GM23338 (cell line): Measurements from ENCODE around the gene P2RY6. TPM values are rescaled to one million over a fixed set of nuclear protein-coding genes. Genes with fewer than 3 reads are reported as not detected.

Experiments used
- ATAC-seq: fragments of 200-7000 bp; cut with Tn5 transposase; 3 replicates; pipeline ENCODE4 v1.9.1; 2020
- DNase-seq: peaks from one replicate; pipeline ENCODE4 v3.0.0-alpha.2; 2015; ENCODE audit warnings: low spot score
- H2AFZ ChIP-seq: fragments of 200-600 bp; sonication (generic); 2 replicates; pipeline ENCODE4 v1.8.0; 2016; ENCODE audit warnings: antibody characterized with exemption, mild to moderate bottlenecking, moderate library complexity
- H3F3A ChIP-seq: fragments of 200-600 bp; sonication (generic); replicated peaks from 2 replicates; pipeline ENCODE4 v1.8.0; 2017; ENCODE audit warnings: antibody characterized with exemption, mixed run types, low read depth
- H3K27ac ChIP-seq: fragments of 200-600 bp; sonication (generic); 2 replicates; pipeline ENCODE4 v1.6.1; 2016; ENCODE audit warnings: low read depth
- H3K27me3 ChIP-seq: fragments of 200-600 bp; sonication (generic); 2 replicates; pipeline ENCODE4 v1.8.0; 2016; ENCODE audit warnings: mild to moderate bottlenecking, mixed run types, moderate library complexity; ENCODE audit not compliant: insufficient read depth
- H3K36me3 ChIP-seq: fragments of 200-600 bp; sonication (generic); 2 replicates; pipeline ENCODE4 v1.8.0; 2016; ENCODE audit warnings: mild to moderate bottlenecking; ENCODE audit not compliant: insufficient read depth
- H3K4me1 ChIP-seq: fragments of 200-600 bp; sonication (generic); 2 replicates; pipeline ENCODE4 v1.8.0; 2016; ENCODE audit warnings: mild to moderate bottlenecking, moderate library complexity; ENCODE audit not compliant: insufficient read depth
- H3K4me2 ChIP-seq: fragments of 200-600 bp; sonication (generic); 2 replicates; pipeline ENCODE4 v1.7.1; 2017; ENCODE audit warnings: mixed run types
- H3K4me3 ChIP-seq: fragments of 200-600 bp; sonication (generic); 2 replicates; pipeline ENCODE4 v1.6.1; 2016; ENCODE audit warnings: mixed run types
- H3K79me2 ChIP-seq: fragments of 200-600 bp; sonication (generic); replicated peaks from 2 replicates; pipeline ENCODE4 v1.8.0; 2017; ENCODE audit warnings: mild to moderate bottlenecking; ENCODE audit not compliant: insufficient read depth
- H3K9me2 ChIP-seq: fragments of 200-600 bp; sonication (generic); 2 replicates; pipeline ENCODE4 v1.8.0; 2017; ENCODE audit not compliant: insufficient read depth
- H4K20me1 ChIP-seq: fragments of 200-600 bp; sonication (generic); replicated peaks from 2 replicates; pipeline ENCODE4 v1.8.0; 2017; ENCODE audit warnings: mild to moderate bottlenecking; ENCODE audit not compliant: insufficient read depth
- H3K27ac Mint-ChIP-seq: 2 replicates; pipeline ENCODE4 v1.8.0; 2020; ENCODE audit warnings: inconsistent platforms, mild to moderate bottlenecking, moderate library complexity, mixed read lengths
- H3K27me3 Mint-ChIP-seq: 3 replicates; pipeline ENCODE4 v1.8.0; 2022; ENCODE audit warnings: low read depth, mild to moderate bottlenecking, moderate library complexity, mixed read lengths, inconsistent platforms; ENCODE audit not compliant: insufficient read depth, poor library complexity
- H3K36me3 Mint-ChIP-seq: 3 replicates; pipeline ENCODE4 v1.8.0; 2021; ENCODE audit warnings: low read depth, mild to moderate bottlenecking, inconsistent platforms, moderate library complexity, mixed read lengths
- H3K4me1 Mint-ChIP-seq: 3 replicates; pipeline ENCODE4 v1.8.0; 2020; ENCODE audit warnings: mild to moderate bottlenecking, inconsistent platforms, mixed read lengths
- H3K4me3 Mint-ChIP-seq: 3 replicates; pipeline ENCODE4 v1.8.0; 2021; ENCODE audit warnings: moderate library complexity, mild to moderate bottlenecking, inconsistent platforms, mixed read lengths
- H3K9me3 Mint-ChIP-seq: 3 replicates; pipeline ENCODE4 v1.8.0; 2020; ENCODE audit warnings: moderate library complexity, mild to moderate bottlenecking, inconsistent platforms, mixed read lengths
- CTCF ChIP-seq, 2 experiments: fragments of 200-600 bp in 1 of 2; sonication (generic) in 1 of 2; conservative IDR thresholded peaks; 2 replicates each; pipeline versions ENCODE4 v1.5.1 to v1.6.1; 2016 to 2017; ENCODE audit warnings: antibody characterized with exemption in 2 of 2, low read depth in 2 of 2, mild to moderate bottlenecking in 2 of 2, moderate library complexity in 1 of 2
- ETS1 ChIP-seq: IDR thresholded peaks from 2 replicates; pipeline ENCODE4 v1.6.1; 2016; ENCODE audit warnings: antibody characterized with exemption
- EZH2 ChIP-seq: fragments of 200-600 bp; sonication (generic); IDR thresholded peaks from one replicate; pipeline ENCODE4 v1.8.0; 2017; ENCODE audit warnings: antibody characterized with exemption, mild to moderate bottlenecking, low read depth; ENCODE audit not compliant: unreplicated experiment
- JUNB ChIP-seq: IDR thresholded peaks from one replicate; pipeline ENCODE4 v1.6.1; 2016; ENCODE audit warnings: antibody characterized with exemption; ENCODE audit not compliant: unreplicated experiment
- NANOG ChIP-seq: IDR thresholded peaks from 2 replicates; pipeline ENCODE4 v1.6.1; 2016; ENCODE audit warnings: antibody characterized with exemption, borderline replicate concordance
- POLR2AphosphoS5 ChIP-seq: IDR thresholded peaks from 2 replicates; pipeline ENCODE4 v1.6.1; 2016; ENCODE audit warnings: antibody characterized with exemption, low read depth
- REST ChIP-seq: IDR thresholded peaks from one replicate; pipeline ENCODE4 v1.6.1; 2018; ENCODE audit warnings: antibody characterized with exemption; ENCODE audit not compliant: unreplicated experiment
- STAT1 ChIP-seq: IDR thresholded peaks from one replicate; pipeline ENCODE4 v1.6.1; 2016; ENCODE audit warnings: antibody characterized with exemption; ENCODE audit not compliant: unreplicated experiment
- ZNF114 ChIP-seq: fragments of 250-450 bp; sonication (Bioruptor Pico); IDR thresholded peaks from 2 replicates; pipeline ENCODE4 v1.5.0; 2020; ENCODE audit warnings: mild to moderate bottlenecking, moderate library complexity
- ZNF331 ChIP-seq: fragments of 250-450 bp; sonication (Bioruptor Pico); IDR thresholded peaks from 2 replicates; pipeline ENCODE4 v1.5.0; 2020; ENCODE audit warnings: low read depth, mild to moderate bottlenecking, moderate library complexity
- polyA plus RNA-seq: library from polyadenylated mRNA; unstranded; fragments of >200 nt; fragmentation: Nextera tagmentation; extraction: Ambion mirVana; gene quantifications from 2 replicates; pipeline ENCODE4 v1.2.1, GENCODE V29; 2016
- total RNA-seq: library from RNA; depleted of rRNA; stranded (reverse); fragments of >200 nt; shearing (Covaris generic); gene quantifications from 2 replicates; pipeline ENCODE4 v1.2.3, GENCODE V29; 2014

Gene P2RY6
- total and polyA plus RNA-seq, 2 experiments from 2014 or later: not detected

- Mint-ChIP-seq H3K27me3 (peaks cover 23% of the 10 kb centered on the region), H3K27ac (no peak overlapping the region), H3K9me3 (no peaks in the 10 kb centered on the region), H3K36me3 (no peaks in the 10 kb centered on the region; the same call in 2 of the 3 replicates), H3K4me3 (no peak overlapping the region; the same call in 2 of the 3 replicates), H3K4me1 (peaks cover 20% of the 10 kb centered on the region)
- no peak overlapping the region for H3K4me3 ChIP-seq
- no peaks in the 10 kb centered on the region for H3F3A ChIP-seq
- H3K9me2 ChIP-seq: 0 out of 2 replicates have a peak, but pooled peaks cover 3% of the 10 kb centered on the region
- TF ChIP-seq EZH2: no peak
- no peak for TF ChIP-seq REST
- TF ChIP-seq POLR2AphosphoS5: no peak
- TF ChIP-seq ZNF331 (CRISPR knock-in tag): no peak
- TF ChIP-seq STAT1: no peak
- peaks cover 14% of the 10 kb centered on the region for H3K27me3 ChIP-seq
- H4K20me1 ChIP-seq: no peaks in the 10 kb centered on the region
- ATAC-seq: no peak
- no peak overlapping the region for H3K27ac ChIP-seq
- no peak overlapping the region for H2AFZ ChIP-seq
- H3K79me2 ChIP-seq: no peaks in the 10 kb centered on the region
- no peak overlapping the region for H3K4me2 ChIP-seq
- peaks cover 11% of the 10 kb centered on the region for H3K4me1 ChIP-seq
- DNase-seq: no peak
- H3K36me3 ChIP-seq: no peaks in the 10 kb centered on the region
Measured at GRCh38 chr11:73223998-73224730, 48.0 kb upstream of the P2RY6 start.

- H3F3A ChIP-seq: no peaks in the 10 kb centered on the region
- Mint-ChIP-seq H3K27ac (no peak overlapping the region), H3K36me3 (no peaks in the 10 kb centered on the region; the same call in 2 of the 3 replicates), H3K4me3 (no peak overlapping the region), H3K4me1 (peaks cover 25% of the 10 kb centered on the region), H3K27me3 (peaks cover 13% of the 10 kb centered on the region), H3K9me3 (no peaks in the 10 kb centered on the region)
- H3K4me3 ChIP-seq: no peak overlapping the region
- DNase-seq: peak; percentile 51
- peaks cover 4% of the 10 kb centered on the region; the same call in 1 of the 2 replicates for H3K27me3 ChIP-seq
- no peaks in the 10 kb centered on the region for H3K36me3 ChIP-seq
- H4K20me1 ChIP-seq: no peaks in the 10 kb centered on the region
- no peak for ATAC-seq
- no peak overlapping the region for H3K27ac ChIP-seq
- TF ChIP-seq ETS1 (no peak), JUNB (no peak), POLR2AphosphoS5 (no peak), EZH2 (no peak), STAT1 (no peak), ZNF114 (CRISPR knock-in tag) (no peak), CTCF (conservative IDR thresholded peaks at IDR 0.05; ENCODE audit: low read depth in 2 of 2) (no peak), NANOG (no peak), REST (no peak), ZNF331 (CRISPR knock-in tag) (no peak)
- peaks cover 12% of the 10 kb centered on the region for H3K4me1 ChIP-seq
- H3K4me2 ChIP-seq: no peak overlapping the region
- 0 out of 2 replicates have a peak, but pooled peaks cover 3% of the 10 kb centered on the region for H3K9me2 ChIP-seq
- H3K79me2 ChIP-seq: no peaks in the 10 kb centered on the region
- no peak overlapping the region for H2AFZ ChIP-seq
Measured at GRCh38 chr11:73225001-73225686, 47.0 kb upstream of the P2RY6 start.
